Measurements from ENCODE around the gene B4GAT1. TPM values are rescaled to one million over a fixed set of nuclear protein-coding genes. Genes with fewer than 3 reads are reported as not detected.

Gene B4GAT1
- total RNA-seq, 1 donor from 2014 or later = 52.9 TPM

DNA sequence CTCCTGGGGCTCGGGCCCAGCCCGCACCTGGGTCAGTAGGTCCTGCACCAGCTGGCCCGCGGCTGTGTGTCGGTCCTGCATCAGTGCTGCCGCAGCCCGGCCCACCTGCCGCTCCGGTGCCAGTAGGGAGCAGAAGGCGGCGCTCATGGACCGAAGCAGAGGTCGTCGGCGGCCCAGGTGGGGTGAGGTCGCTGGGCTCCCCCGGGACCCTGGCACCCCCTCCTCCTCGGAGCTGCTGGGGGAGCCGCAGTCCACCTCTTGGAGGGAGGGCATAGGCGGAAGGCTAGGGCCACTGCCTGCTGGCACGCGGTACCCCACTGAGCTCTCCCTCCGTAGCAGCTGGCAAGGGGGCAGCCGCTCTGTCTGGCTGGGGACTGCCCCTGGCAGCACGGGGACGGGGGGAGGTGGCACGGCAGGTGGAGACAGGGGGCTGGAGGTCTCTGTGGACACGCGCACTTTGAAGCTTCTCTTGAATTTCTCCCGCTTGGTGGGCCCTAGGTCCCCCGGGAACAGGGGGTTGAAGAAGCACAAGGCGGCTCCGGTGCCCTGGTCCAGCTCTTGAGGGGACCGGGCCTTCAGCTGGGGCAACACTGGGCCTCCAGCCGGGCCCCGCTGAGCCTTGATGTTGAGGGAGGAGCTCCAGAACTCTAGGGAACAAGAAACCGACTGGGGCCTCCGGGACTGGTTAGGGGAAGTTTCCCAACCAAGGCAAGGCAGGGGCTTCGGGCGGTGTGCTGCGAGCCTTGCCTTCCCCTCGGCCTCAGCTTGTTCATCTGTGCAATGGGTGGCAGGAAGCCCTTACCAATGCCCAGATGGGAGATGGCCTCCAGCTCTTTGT lies 12.6 kb downstream of the B4GAT1 start:
- Histone ChIP-seq H3K4me3 (peak overlapping the region; percentile 79), H3K27ac (replicated peaks) (peak overlapping the region; percentile 88), H3K27me3 (ENCODE audit: low read depth) (no peaks in the 10 kb centered on the region), H3K9me3 (replicated peaks) (no peaks in the 10 kb centered on the region), H3K4me1 (peaks cover 27% of the 10 kb centered on the region), H3K36me3 (peaks cover 41% of the 10 kb centered on the region)
- TF ChIP-seq, protein P1, sequence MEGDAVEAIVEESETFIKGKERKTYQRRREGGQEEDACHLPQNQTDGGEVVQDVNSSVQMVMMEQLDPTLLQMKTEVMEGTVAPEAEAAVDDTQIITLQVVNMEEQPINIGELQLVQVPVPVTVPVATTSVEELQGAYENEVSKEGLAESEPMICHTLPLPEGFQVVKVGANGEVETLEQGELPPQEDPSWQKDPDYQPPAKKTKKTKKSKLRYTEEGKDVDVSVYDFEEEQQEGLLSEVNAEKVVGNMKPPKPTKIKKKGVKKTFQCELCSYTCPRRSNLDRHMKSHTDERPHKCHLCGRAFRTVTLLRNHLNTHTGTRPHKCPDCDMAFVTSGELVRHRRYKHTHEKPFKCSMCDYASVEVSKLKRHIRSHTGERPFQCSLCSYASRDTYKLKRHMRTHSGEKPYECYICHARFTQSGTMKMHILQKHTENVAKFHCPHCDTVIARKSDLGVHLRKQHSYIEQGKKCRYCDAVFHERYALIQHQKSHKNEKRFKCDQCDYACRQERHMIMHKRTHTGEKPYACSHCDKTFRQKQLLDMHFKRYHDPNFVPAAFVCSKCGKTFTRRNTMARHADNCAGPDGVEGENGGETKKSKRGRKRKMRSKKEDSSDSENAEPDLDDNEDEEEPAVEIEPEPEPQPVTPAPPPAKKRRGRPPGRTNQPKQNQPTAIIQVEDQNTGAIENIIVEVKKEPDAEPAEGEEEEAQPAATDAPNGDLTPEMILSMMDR (IDR thresholded peaks at IDR 0.05; ENCODE audit: borderline replicate concordance) = no peak
- no peak for DNase-seq
- intact Hi-C loops (cut with micrococcal nuclease) = no loop called here

DNA sequence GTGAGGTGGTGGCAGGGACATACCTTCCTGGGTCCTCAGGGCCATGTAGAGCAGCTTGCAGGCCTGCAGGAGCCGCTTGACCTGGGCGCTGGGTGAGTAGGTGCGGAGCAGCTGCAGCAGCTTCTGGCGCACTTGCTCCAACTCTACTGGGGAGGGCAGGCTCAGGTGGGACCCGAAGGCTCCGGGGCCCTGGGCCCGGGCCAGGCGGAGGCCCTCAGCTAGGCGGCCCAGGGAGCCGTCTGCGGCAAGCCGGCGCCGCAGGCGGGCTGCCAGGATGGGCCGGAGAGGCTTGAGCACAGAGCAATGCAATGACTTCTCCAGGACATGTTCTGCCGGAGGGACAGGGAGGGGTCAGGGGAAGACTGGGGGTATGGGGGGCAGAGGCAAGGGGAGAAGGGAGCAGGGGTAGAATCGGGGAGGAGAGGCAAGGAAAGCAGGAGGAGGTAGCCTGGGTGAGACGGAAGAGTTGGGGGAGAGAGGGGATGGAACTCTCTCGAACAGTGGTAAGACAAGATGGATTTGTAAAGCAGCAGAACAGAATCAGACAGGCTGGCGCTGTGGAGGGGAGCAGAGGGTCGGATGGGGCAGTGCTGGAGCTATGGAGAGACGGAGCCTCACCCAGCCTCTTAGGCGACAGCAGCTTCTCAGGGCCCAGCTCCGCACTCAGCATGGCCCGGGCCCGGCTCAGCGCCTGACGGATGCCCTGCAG lies 13.4 kb downstream of the B4GAT1 start:
- Histone ChIP-seq H3K9me3 (replicated peaks) (no peaks in the 10 kb centered on the region), H3K27ac (replicated peaks) (no peak overlapping the region), H3K4me1 (peaks cover 29% of the 10 kb centered on the region), H3K36me3 (peaks cover 33% of the 10 kb centered on the region), H3K27me3 (ENCODE audit: low read depth) (no peaks in the 10 kb centered on the region), H3K4me3 (no peak overlapping the region)
- TF ChIP-seq, protein P1 (IDR thresholded peaks at IDR 0.05; ENCODE audit: borderline replicate concordance) = no peak
- DNase-seq = no peak
- intact Hi-C loops (cut with micrococcal nuclease) = no loop called here

DNA sequence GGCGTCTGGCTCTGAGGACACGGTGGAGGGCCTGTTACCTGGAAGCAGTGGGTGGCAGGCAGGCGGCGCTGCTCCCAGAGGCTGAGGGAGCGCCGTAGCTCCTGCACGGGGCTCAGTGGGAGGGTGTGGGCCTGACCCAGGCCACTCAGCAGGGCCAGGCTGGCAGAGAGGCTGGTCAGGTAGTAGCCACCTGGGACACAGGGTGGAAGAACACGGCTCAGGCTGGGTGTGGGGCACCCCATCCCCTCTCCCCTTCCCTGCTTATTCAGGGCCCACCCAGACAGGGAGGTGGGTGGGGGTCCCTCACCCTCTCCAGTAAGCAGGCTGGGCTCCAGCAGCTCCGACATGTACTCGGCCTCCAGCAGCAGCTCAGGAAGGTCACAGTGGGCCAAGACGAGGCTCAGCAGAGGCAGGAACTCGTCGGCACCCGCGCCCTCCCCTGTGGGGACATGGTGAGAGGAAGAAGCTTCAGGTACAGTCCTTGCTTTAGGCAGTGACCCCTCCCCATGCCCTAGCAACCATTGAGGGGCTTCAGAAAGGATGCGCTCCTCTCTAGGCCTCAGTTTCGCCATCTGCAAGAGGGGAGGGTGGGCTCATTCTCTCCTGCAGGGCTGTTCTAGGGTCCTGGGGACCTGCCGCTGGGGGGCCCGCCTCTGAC lies 14.1 kb downstream of the B4GAT1 start:
- DNase-seq = no peak
- Histone ChIP-seq H3K4me1 (peaks cover 36% of the 10 kb centered on the region), H3K9me3 (replicated peaks) (no peaks in the 10 kb centered on the region), H3K27me3 (ENCODE audit: low read depth) (no peaks in the 10 kb centered on the region), H3K4me3 (no peak overlapping the region), H3K36me3 (peaks cover 26% of the 10 kb centered on the region), H3K27ac (replicated peaks) (no peak overlapping the region)
- intact Hi-C loops (cut with micrococcal nuclease) = no loop called here
- TF ChIP-seq, protein P1 (IDR thresholded peaks at IDR 0.05; ENCODE audit: borderline replicate concordance) = no peak

DNA sequence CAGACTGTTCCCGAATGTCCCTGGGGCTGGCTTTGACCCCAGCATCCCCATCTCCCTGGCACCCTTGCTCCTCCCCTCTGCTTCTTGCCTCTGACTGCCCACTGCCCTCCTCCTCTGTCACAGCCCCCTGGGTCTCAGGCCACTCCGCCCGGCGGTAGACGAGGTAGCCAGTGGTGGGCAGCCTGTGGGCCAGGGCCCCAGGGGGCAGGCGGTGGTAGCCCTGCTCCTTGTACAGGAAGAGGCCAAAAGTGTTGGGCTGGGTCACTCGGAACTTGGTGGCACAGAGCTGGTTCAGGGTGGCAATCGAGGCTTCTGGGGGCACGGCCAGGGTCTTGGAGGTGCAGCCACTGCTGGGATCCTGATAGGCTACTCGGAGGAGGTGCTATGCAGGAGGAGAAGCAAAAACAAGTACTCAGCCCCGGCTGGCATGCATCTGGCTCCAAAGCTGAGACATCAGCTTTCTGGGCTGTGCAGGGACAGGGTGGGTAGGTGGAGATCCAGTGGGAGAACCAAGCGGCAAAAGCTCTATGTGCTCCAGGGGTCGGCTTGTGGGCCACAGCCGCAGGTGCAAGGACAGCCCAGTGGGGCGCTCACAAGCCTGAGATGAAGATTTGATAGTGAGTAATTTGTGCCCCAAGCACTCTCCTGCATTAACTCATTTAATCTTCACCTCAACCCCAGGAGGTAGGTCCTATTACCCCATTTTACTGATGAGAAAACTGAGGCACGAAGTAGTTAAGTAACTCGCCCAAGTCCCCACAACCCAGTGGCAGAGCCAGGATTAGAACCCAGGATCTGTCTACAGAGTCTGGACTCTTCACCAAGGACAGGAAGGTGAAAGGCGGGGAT lies 14.8 kb downstream of the B4GAT1 start:
- intact Hi-C loops (cut with micrococcal nuclease) = no loop called here
- no peaks in the 10 kb centered on the region for H3K27me3 ChIP-seq (ENCODE audit: low read depth)
- no peak overlapping the region for H3K4me3 ChIP-seq
- peaks cover 18% of the 10 kb centered on the region for H3K36me3 ChIP-seq
- TF ChIP-seq, protein P1 (IDR thresholded peaks at IDR 0.05; ENCODE audit: borderline replicate concordance) = no peak
- no peak overlapping the region for H3K27ac ChIP-seq (replicated peaks)
- no peaks in the 10 kb centered on the region for H3K9me3 ChIP-seq (replicated peaks)
- H3K4me1 ChIP-seq = peaks cover 43% of the 10 kb centered on the region
- no peak for DNase-seq

All from left ventricle myocardium inferior (tissue), 1 donor.